ENCODE data around the gene PTGFR. TPM values are rescaled to one million over a fixed set of nuclear protein-coding genes. Genes with fewer than 3 reads are reported as not detected.

PTGFR gene
- polyA plus RNA-seq, 4 donors: 0.41 to 0.90 TPM; not detected in 2

- no peaks in the 10 kb centered on the region for H3K4me1 ChIP-seq (ENCODE audit: control insufficient read depth in 3 of 3, insufficient read depth in 2 of 3, low read depth in 1 of 3, low read length in 2 of 3)
- H3K9me3 ChIP-seq (ENCODE audit: control insufficient read depth in 2 of 2, insufficient read depth in 1 of 2, low read depth in 1 of 2, low read length in 1 of 2): no peaks in the 10 kb centered on the region
- no peaks in the 10 kb centered on the region for H3K36me3 ChIP-seq (ENCODE audit: control insufficient read depth in 3 of 3, insufficient read depth in 2 of 3, low read depth in 1 of 3, low read length in 3 of 3)
- DNase-seq (no peak), FAIRE-seq (no peak)
- no peaks in the 10 kb centered on the region for H3K27me3 ChIP-seq (ENCODE audit: control insufficient read depth in 3 of 3, insufficient read depth in 3 of 3, low read length in 3 of 3)
- H3K4me3 ChIP-seq (ENCODE audit: low read depth in 1 of 3, low read length in 3 of 3): no peak overlapping the region
- H3K27ac ChIP-seq (ENCODE audit: low read depth in 1 of 3, low read length in 2 of 3): no peak overlapping the region
- 66 to 77% (median 69%) methylated on average over 1 of the region's 1 CpG for WGBS, 3 donors
Observed at GRCh38 chr1:78586572-78586971, 95.8 kb downstream of the PTGFR start.

DNA sequence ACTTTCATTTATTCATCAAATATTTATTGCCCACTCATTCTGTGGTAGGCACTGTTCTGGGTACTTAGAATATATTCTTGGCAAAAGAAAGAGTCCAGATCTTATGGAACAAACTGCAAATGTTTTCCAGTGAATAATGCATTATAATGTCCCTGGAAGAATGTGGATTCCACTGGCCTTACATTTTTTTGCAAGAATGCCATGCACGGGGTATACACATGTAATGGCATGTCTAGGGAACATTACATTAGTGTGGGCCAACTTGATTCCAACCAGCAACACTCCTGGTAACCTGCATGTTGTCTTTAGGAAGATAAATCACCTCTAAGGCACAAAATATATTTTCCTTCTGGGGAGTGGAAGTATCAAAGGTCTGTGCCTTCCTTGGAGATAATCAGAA, 96.4 kb downstream of the PTGFR start:
- Histone ChIP-seq H3K4me1 (ENCODE audit: control insufficient read depth in 3 of 3, insufficient read depth in 2 of 3, low read depth in 1 of 3, low read length in 2 of 3) (no peaks in the 10 kb centered on the region), H3K36me3 (ENCODE audit: control insufficient read depth in 3 of 3, insufficient read depth in 2 of 3, low read depth in 1 of 3, low read length in 3 of 3) (no peaks in the 10 kb centered on the region), H3K9me3 (ENCODE audit: control insufficient read depth in 2 of 2, insufficient read depth in 1 of 2, low read depth in 1 of 2, low read length in 1 of 2) (no peaks in the 10 kb centered on the region), H3K27me3 (ENCODE audit: control insufficient read depth in 3 of 3, insufficient read depth in 3 of 3, low read length in 3 of 3) (no peaks in the 10 kb centered on the region), H3K4me3 (ENCODE audit: low read depth in 1 of 3, low read length in 3 of 3) (no peak overlapping the region), H3K27ac (ENCODE audit: low read depth in 1 of 3, low read length in 2 of 3) (no peak overlapping the region)
- FAIRE-seq: no peak
- no peak for DNase-seq
- 85 to 88% (median 85%) methylated on average over 1 of the region's 1 CpG for WGBS, 3 donors

Other genes starting within 250 kb of the PTGFR start
- gene IFI44L, start 129.5 kb downstream of the PTGFR start, polyA plus RNA-seq: 1 to 10 TPM in 3 of 4 donors, under 1 TPM in 1; 0.45 to 8.4 (median 1.7) TPM
- 10 to 100 TPM in 2 of 4 donors, 1 to 10 TPM in 2; 4.9 to 29.0 (median 11.2) TPM for gene IFI44, start 158.9 kb downstream of the PTGFR start, polyA plus RNA-seq